Measurements from ENCODE around the gene PAAF1.
A peak's percentile ranks its signal among the peaks of the same experiment; 100 is the strongest.

PAAF1 gene

GRCh38 chr11:73949246-73949645 lies 72.4 kb downstream of the PAAF1 start:
- no peak for DNase-seq

GRCh38 chr11:73949912-73950311 lies 73.1 kb downstream of the PAAF1 start:
- no peak for DNase-seq

GRCh38 chr11:73950869-73951710 lies 74.3 kb downstream of the PAAF1 start, which contains the start of gene DNAJB13:
Gene DNAJB13, plus strand, starts transcription at chr11:73951026. Its CDS starts 44 bp downstream, at chr11:73951070.
- no peak for DNase-seq

GRCh38 chr11:73951797-73952196 lies 75.0 kb downstream of the PAAF1 start:
- DNase-seq: no peak

- DNase-seq: no peak
Measured at GRCh38 chr11:73956876-73957653, 80.3 kb downstream of the PAAF1 start.

- no peak for DNase-seq
Measured at GRCh38 chr11:73957654-73958361, 81.0 kb downstream of the PAAF1 start.

GRCh38 chr11:73958521-73959141 lies 81.8 kb downstream of the PAAF1 start:
- DNase-seq: no peak

GRCh38 chr11:73961321-73961720 lies 84.5 kb downstream of the PAAF1 start:
- no peak for DNase-seq

- no peak for DNase-seq
Measured at GRCh38 chr11:73962101-73962705, 85.4 kb downstream of the PAAF1 start.

GRCh38 chr11:73963861-73964260 lies 87.1 kb downstream of the PAAF1 start:
- DNase-seq: no peak

GRCh38 chr11:73965076-73965763 lies 88.4 kb downstream of the PAAF1 start:
- no peak for DNase-seq

- no peak for DNase-seq
Measured at GRCh38 chr11:73965764-73966121, 88.9 kb downstream of the PAAF1 start.

GRCh38 chr11:73968356-73968966 lies 91.7 kb downstream of the PAAF1 start:
- DNase-seq: no peak

- no peak for DNase-seq
Measured at GRCh38 chr11:73969091-73969490, 92.3 kb downstream of the PAAF1 start.

- DNase-seq: no peak
Measured at GRCh38 chr11:73969991-73970800, 93.4 kb downstream of the PAAF1 start.

GRCh38 chr11:73971175-73971719 lies 94.4 kb downstream of the PAAF1 start:
- no peak for DNase-seq

GRCh38 chr11:73972187-73972586 lies 95.4 kb downstream of the PAAF1 start:
- peak; percentile 67 for DNase-seq

- DNase-seq: peak; percentile 66
Measured at GRCh38 chr11:73972620-73973449, 96.0 kb downstream of the PAAF1 start.

Data from activated CD8-positive, alpha-beta memory T cell treated with anti-CD3 and anti-CD28 coated beads for 24 hours (primary cell).